Kidney epithelial cell (primary cell): ENCODE data around the gene CES5A. TPM values are rescaled to one million over a fixed set of nuclear protein-coding genes. Genes with fewer than 3 reads are reported as not detected.

Experiments used
- DNase-seq: peaks from one replicate; pipeline ENCODE4 v3.0.0-alpha.2; 2010; ENCODE audit warnings: low read depth
- H3K27me3 ChIP-seq: 2 replicates; pipeline ENCODE4 v1.6.0; 2011; ENCODE audit warnings: low read length; ENCODE audit not compliant: control insufficient read depth, insufficient read depth
- H3K36me3 ChIP-seq: 2 replicates; pipeline ENCODE4 v1.5.1; 2011; ENCODE audit warnings: low read length; ENCODE audit not compliant: control insufficient read depth, insufficient read depth
- H3K4me3 ChIP-seq: 2 replicates; pipeline ENCODE4 v1.5.1; 2011; ENCODE audit warnings: low read depth, mild to moderate bottlenecking, control low read depth, low read length
- total RNA-seq: library from RNA; depleted of rRNA; stranded (reverse); fragments of >200 nt; gene quantifications from 2 replicates; pipeline ENCODE4 v1.2.3, GENCODE V29; 2015
- TF ChIP-seq, protein P1 (sequence below): IDR thresholded peaks from 2 replicates; pipeline ENCODE4 v1.5.1; 2011; ENCODE audit warnings: mild to moderate bottlenecking, moderate library complexity, low read length, control low read depth, inconsistent platforms; ENCODE audit not compliant: insufficient read depth, poor library complexity, severe bottlenecking

The CES5A gene, protein sequence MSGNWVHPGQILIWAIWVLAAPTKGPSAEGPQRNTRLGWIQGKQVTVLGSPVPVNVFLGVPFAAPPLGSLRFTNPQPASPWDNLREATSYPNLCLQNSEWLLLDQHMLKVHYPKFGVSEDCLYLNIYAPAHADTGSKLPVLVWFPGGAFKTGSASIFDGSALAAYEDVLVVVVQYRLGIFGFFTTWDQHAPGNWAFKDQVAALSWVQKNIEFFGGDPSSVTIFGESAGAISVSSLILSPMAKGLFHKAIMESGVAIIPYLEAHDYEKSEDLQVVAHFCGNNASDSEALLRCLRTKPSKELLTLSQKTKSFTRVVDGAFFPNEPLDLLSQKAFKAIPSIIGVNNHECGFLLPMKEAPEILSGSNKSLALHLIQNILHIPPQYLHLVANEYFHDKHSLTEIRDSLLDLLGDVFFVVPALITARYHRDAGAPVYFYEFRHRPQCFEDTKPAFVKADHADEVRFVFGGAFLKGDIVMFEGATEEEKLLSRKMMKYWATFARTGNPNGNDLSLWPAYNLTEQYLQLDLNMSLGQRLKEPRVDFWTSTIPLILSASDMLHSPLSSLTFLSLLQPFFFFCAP
- not detected in 2 replicates for total RNA-seq

DNA sequence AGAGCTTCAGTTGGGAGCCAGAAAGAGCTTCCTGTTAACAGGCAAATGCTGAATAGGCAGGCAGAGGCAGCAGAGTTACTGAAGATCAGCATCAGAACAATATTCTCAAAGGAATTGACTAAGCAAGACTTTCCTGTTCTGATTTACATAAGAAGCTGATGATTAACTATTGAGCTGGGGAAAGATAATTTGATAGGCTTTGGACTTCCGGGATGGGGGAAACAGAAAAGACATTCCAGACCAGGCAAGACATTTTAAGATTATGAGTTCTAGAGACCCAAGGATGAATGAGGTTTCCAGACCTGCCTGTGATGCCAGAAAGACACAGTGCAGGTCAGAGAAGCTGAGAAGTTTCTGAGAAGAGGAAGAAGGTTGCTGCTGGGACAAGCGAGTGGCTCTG lies at the start of gene CES5A:
CES5A (minus strand) TSS at position 101 of the 400 bp plus-strand sequence. CDS start 152 bp downstream, outside the sequence.
- Histone ChIP-seq H3K27me3 (no peaks in the 10 kb centered on the region), H3K4me3 (no peak within 1 kb of the TSS), H3K36me3 (no peaks in the 10 kb centered on the region)
- DNase-seq, result no peak
- TF ChIP-seq, protein P1, sequence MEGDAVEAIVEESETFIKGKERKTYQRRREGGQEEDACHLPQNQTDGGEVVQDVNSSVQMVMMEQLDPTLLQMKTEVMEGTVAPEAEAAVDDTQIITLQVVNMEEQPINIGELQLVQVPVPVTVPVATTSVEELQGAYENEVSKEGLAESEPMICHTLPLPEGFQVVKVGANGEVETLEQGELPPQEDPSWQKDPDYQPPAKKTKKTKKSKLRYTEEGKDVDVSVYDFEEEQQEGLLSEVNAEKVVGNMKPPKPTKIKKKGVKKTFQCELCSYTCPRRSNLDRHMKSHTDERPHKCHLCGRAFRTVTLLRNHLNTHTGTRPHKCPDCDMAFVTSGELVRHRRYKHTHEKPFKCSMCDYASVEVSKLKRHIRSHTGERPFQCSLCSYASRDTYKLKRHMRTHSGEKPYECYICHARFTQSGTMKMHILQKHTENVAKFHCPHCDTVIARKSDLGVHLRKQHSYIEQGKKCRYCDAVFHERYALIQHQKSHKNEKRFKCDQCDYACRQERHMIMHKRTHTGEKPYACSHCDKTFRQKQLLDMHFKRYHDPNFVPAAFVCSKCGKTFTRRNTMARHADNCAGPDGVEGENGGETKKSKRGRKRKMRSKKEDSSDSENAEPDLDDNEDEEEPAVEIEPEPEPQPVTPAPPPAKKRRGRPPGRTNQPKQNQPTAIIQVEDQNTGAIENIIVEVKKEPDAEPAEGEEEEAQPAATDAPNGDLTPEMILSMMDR, result no peak

DNA sequence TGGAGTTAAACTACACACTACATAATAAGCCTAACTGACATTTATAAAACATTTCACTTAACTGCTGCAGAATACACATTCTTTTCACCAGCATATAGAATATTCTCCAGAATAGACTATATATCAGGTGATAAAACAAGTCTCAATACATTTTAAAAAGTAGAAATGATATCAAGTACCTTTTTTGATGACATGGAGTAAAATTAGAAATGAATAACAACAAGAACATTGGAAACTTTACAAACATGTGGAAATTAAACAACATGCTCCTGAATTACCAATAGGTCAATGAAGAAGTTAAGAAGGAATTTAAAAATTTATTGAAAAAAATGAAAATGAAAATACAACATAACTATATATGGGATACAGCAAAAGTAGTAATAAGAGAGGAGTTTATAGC lies 47.5 kb upstream of the CES5A start:
- TF ChIP-seq, protein P1, result no peak
- no peak overlapping the region for H3K4me3 ChIP-seq

DNA sequence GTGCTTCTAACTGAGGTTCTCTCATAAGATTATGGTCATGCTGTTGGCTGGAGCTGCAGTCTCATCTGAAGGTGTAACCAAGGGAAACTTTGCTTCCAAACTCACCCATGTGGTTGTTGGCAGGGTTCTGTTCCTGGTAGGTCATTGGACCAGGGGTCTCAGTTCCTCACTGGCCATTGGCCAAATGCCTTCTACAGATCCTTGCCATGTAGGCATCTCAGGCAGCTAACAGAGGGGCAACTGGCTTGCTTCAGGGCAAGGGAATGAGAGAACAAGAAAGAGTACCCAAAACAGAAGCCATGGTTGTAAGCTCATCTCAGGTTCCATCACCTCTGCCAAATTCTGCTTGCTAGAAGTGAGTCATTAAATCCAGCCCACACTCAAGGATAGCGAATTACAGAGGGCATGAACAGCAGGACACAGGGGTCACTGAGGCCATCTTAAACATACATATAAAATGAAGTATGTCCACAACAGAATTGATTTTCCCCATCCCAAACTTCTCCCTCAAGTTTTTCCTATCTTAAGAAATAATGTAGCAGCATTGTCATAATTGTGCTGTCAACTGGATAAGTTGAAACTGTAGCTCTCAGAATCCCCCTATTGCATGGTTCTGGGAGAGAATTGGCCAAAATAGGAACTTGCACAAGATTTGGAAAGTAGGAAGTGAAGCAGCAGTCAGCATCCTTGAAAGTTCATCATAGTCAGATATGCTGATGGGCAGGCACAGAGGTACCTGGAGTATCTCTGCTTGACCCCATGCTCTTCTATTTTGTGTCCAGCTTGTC lies 42.4 kb upstream of the CES5A start:
- Histone ChIP-seq H3K36me3 (no peaks in the 10 kb centered on the region), H3K27me3 (no peaks in the 10 kb centered on the region), H3K4me3 (no peak overlapping the region)
- no peak for DNase-seq
- TF ChIP-seq, protein P1, result no peak

More for the DNA sequence above, 47.5 kb upstream of the CES5A start:
- Histone ChIP-seq H3K27me3 (no peaks in the 10 kb centered on the region), H3K36me3 (no peaks in the 10 kb centered on the region)
- no peak for DNase-seq

DNA sequence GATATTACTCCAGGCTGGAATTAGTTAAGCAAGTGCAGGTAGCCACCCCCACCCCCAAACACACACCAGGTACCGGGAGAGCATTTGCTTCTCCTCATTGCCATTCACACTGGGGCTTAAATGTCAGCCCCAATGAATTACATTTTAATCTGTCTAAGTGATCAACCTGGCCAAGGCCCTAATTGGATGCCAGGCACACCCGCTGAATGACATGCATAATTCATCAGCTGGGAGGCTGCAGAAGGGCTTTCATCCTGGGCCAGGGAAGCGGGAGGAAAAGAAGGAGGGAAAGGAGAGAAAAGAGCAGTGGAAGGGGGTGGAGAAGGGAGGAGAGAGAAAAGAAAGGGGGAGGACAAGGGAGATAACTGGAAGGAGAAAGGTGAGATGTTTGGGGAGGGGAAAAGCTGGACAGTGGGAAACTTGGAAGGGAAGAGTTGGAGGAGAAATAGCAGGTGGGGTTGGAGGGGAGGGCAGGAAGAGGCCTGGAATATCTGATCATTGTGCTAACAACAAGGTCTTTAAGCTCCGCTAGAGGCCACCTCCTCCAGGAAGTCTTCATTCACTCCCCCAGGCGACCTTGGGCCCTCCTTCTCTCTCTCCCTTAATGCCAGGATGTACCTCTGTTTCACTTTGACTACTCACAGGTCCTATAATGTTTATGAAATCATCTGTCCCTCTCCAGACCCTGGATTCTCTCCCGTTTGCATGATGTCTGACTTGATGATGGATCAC lies 40.1 kb upstream of the CES5A start:
- no peak overlapping the region for H3K4me3 ChIP-seq
- no peak for DNase-seq
- H3K36me3 ChIP-seq, result no peaks in the 10 kb centered on the region
- H3K27me3 ChIP-seq, result no peaks in the 10 kb centered on the region
- TF ChIP-seq, protein P1, result no peak

DNA sequence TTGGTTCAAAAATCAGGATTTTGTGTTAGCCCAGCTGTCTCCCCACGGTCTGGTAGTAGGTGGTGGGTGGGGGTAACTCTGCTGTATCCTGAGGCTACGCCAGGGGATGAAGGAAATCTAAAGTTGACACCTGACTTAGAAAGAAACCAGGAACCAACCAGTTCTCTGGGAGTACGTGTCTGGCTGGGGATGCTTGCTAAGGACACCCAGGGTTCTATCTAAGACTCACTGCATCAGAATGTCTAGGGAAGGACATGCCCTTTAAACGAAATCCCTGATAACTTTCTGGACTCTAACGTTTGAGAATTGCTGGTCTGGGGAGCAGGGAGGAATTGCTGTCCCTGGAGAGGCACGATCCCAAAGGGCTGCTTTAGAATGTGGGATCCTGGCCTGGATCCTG lies 39.2 kb upstream of the CES5A start:
- Histone ChIP-seq H3K4me3 (no peak overlapping the region), H3K36me3 (no peaks in the 10 kb centered on the region), H3K27me3 (no peaks in the 10 kb centered on the region)
- TF ChIP-seq, protein P1, result no peak
- no peak for DNase-seq
